ENCODE data around the gene MYRFL.
"Not testable (repeated sequence)": the region's sequence is repeated elsewhere in the genome, so short reads cannot be mapped to it uniquely, and the experiment has no call there.

The MYRFL gene

GRCh38 chr12:69844836-69845235 is 19.8 kb downstream of the MYRFL start:
- H3K27me3 ChIP-seq (ENCODE audit: control insufficient read depth, insufficient read depth, low read length) = no peaks in the 10 kb centered on the region
- H3K36me3 ChIP-seq (ENCODE audit: insufficient read depth, low read length) = no peaks in the 10 kb centered on the region
- no peak overlapping the region for H3K9ac ChIP-seq (ENCODE audit: low read depth, low read length)
- no peaks in the 10 kb centered on the region for H3K9me3 ChIP-seq (replicated peaks; ENCODE audit: low read length)
- H3K4me1 ChIP-seq (ENCODE audit: control insufficient read depth, insufficient read depth, low read length) = no peaks in the 10 kb centered on the region
- no peak overlapping the region for H3K4me3 ChIP-seq (ENCODE audit: low read length)
- no peak overlapping the region for H3K4me2 ChIP-seq (ENCODE audit: low read length)

GRCh38 chr12:69846976-69847375 is 21.9 kb downstream of the MYRFL start:
- no peak overlapping the region for H3K9ac ChIP-seq (ENCODE audit: low read depth, low read length)
- H3K4me1 ChIP-seq (ENCODE audit: control insufficient read depth, insufficient read depth, low read length) = no peaks in the 10 kb centered on the region
- no peaks in the 10 kb centered on the region for H3K27me3 ChIP-seq (ENCODE audit: control insufficient read depth, insufficient read depth, low read length)
- H3K9me3 ChIP-seq (replicated peaks; ENCODE audit: low read length) = no peaks in the 10 kb centered on the region
- H3K36me3 ChIP-seq (ENCODE audit: insufficient read depth, low read length) = no peaks in the 10 kb centered on the region
- no peak overlapping the region for H3K4me3 ChIP-seq (ENCODE audit: low read length)
- no peak overlapping the region for H3K4me2 ChIP-seq (ENCODE audit: low read length)

GRCh38 chr12:69851976-69852375 is 26.9 kb downstream of the MYRFL start:
- Histone ChIP-seq H3K27me3 (ENCODE audit: control insufficient read depth, insufficient read depth, low read length) (no peaks in the 10 kb centered on the region), H3K9me3 (replicated peaks; ENCODE audit: low read length) (no peaks in the 10 kb centered on the region), H3K4me3 (ENCODE audit: low read length) (no peak overlapping the region), H3K4me1 (ENCODE audit: control insufficient read depth, insufficient read depth, low read length) (no peaks in the 10 kb centered on the region), H3K36me3 (ENCODE audit: insufficient read depth, low read length) (no peaks in the 10 kb centered on the region), H3K9ac (ENCODE audit: low read depth, low read length) (no peak overlapping the region), H3K4me2 (ENCODE audit: low read length) (no peak overlapping the region)

- not testable (repeated sequence) for H3K27me3 ChIP-seq (ENCODE audit: control insufficient read depth, insufficient read depth, low read length); H3K4me1 ChIP-seq (ENCODE audit: control insufficient read depth, insufficient read depth, low read length); H3K9me3 ChIP-seq (replicated peaks; ENCODE audit: low read length)
Observed at GRCh38 chr12:69853176-69853961, 28.3 kb downstream of the MYRFL start.

GRCh38 chr12:69866698-69867097 is 41.7 kb downstream of the MYRFL start:
- H3K4me1 ChIP-seq (ENCODE audit: control insufficient read depth, insufficient read depth, low read length) = no peaks in the 10 kb centered on the region
- no peaks in the 10 kb centered on the region for H3K27me3 ChIP-seq (ENCODE audit: control insufficient read depth, insufficient read depth, low read length)
- no peak overlapping the region for H3K4me3 ChIP-seq (ENCODE audit: low read length)
- H3K4me2 ChIP-seq (ENCODE audit: low read length) = no peak overlapping the region
- H3K9ac ChIP-seq (ENCODE audit: low read depth, low read length) = no peak overlapping the region
- H3K9me3 ChIP-seq (replicated peaks; ENCODE audit: low read length) = no peaks in the 10 kb centered on the region
- no peaks in the 10 kb centered on the region for H3K36me3 ChIP-seq (ENCODE audit: insufficient read depth, low read length)

More at GRCh38 chr12:69853176-69853961, 28.3 kb downstream of the MYRFL start:
- not testable (repeated sequence) for H3K9ac ChIP-seq (ENCODE audit: low read depth, low read length); H3K36me3 ChIP-seq (ENCODE audit: insufficient read depth, low read length); H3K4me3 ChIP-seq (ENCODE audit: low read length); H3K4me2 ChIP-seq (ENCODE audit: low read length)

GRCh38 chr12:69868695-69869094 is 43.7 kb downstream of the MYRFL start:
- no peak overlapping the region for H3K4me2 ChIP-seq (ENCODE audit: low read length)
- H3K4me1 ChIP-seq (ENCODE audit: control insufficient read depth, insufficient read depth, low read length) = peaks cover 5% of the 10 kb centered on the region
- no peaks in the 10 kb centered on the region for H3K9me3 ChIP-seq (replicated peaks; ENCODE audit: low read length)
- no peak overlapping the region for H3K9ac ChIP-seq (ENCODE audit: low read depth, low read length)
- H3K4me3 ChIP-seq (ENCODE audit: low read length) = no peak overlapping the region
- H3K27me3 ChIP-seq (ENCODE audit: control insufficient read depth, insufficient read depth, low read length) = no peaks in the 10 kb centered on the region
- H3K36me3 ChIP-seq (ENCODE audit: insufficient read depth, low read length) = no peaks in the 10 kb centered on the region

GRCh38 chr12:69872804-69873203 is 47.8 kb downstream of the MYRFL start:
- Histone ChIP-seq H3K9me3 (replicated peaks; ENCODE audit: low read length) (no peaks in the 10 kb centered on the region), H3K4me2 (ENCODE audit: low read length) (no peak overlapping the region), H3K9ac (ENCODE audit: low read depth, low read length) (no peak overlapping the region), H3K27me3 (ENCODE audit: control insufficient read depth, insufficient read depth, low read length) (no peaks in the 10 kb centered on the region), H3K4me1 (ENCODE audit: control insufficient read depth, insufficient read depth, low read length) (peaks cover 5% of the 10 kb centered on the region), H3K4me3 (ENCODE audit: low read length) (no peak overlapping the region), H3K36me3 (ENCODE audit: insufficient read depth, low read length) (no peaks in the 10 kb centered on the region)

GRCh38 chr12:69873429-69873828 is 48.4 kb downstream of the MYRFL start:
- Histone ChIP-seq H3K27me3 (ENCODE audit: control insufficient read depth, insufficient read depth, low read length) (no peaks in the 10 kb centered on the region), H3K9me3 (replicated peaks; ENCODE audit: low read length) (no peaks in the 10 kb centered on the region), H3K4me3 (ENCODE audit: low read length) (no peak overlapping the region), H3K9ac (ENCODE audit: low read depth, low read length) (no peak overlapping the region), H3K36me3 (ENCODE audit: insufficient read depth, low read length) (no peaks in the 10 kb centered on the region), H3K4me1 (ENCODE audit: control insufficient read depth, insufficient read depth, low read length) (peaks cover 5% of the 10 kb centered on the region), H3K4me2 (ENCODE audit: low read length) (no peak overlapping the region)

GRCh38 chr12:69874606-69875005 is 49.6 kb downstream of the MYRFL start:
- no peak overlapping the region for H3K9ac ChIP-seq (ENCODE audit: low read depth, low read length)
- H3K9me3 ChIP-seq (replicated peaks; ENCODE audit: low read length) = no peaks in the 10 kb centered on the region
- no peak overlapping the region for H3K4me3 ChIP-seq (ENCODE audit: low read length)
- H3K27me3 ChIP-seq (ENCODE audit: control insufficient read depth, insufficient read depth, low read length) = no peaks in the 10 kb centered on the region
- peaks cover 5% of the 10 kb centered on the region for H3K4me1 ChIP-seq (ENCODE audit: control insufficient read depth, insufficient read depth, low read length)
- no peaks in the 10 kb centered on the region for H3K36me3 ChIP-seq (ENCODE audit: insufficient read depth, low read length)
- no peak overlapping the region for H3K4me2 ChIP-seq (ENCODE audit: low read length)

GRCh38 chr12:69875416-69875935 is 50.4 kb downstream of the MYRFL start:
- H3K36me3 ChIP-seq (ENCODE audit: insufficient read depth, low read length) = no peaks in the 10 kb centered on the region
- no peaks in the 10 kb centered on the region for H3K27me3 ChIP-seq (ENCODE audit: control insufficient read depth, insufficient read depth, low read length)
- no peak overlapping the region for H3K4me2 ChIP-seq (ENCODE audit: low read length)
- H3K9ac ChIP-seq (ENCODE audit: low read depth, low read length) = no peak overlapping the region
- H3K4me3 ChIP-seq (ENCODE audit: low read length) = no peak overlapping the region
- H3K4me1 ChIP-seq (ENCODE audit: control insufficient read depth, insufficient read depth, low read length) = peaks cover 5% of the 10 kb centered on the region
- H3K9me3 ChIP-seq (replicated peaks; ENCODE audit: low read length) = no peaks in the 10 kb centered on the region

- H3K4me1 ChIP-seq (ENCODE audit: control insufficient read depth, insufficient read depth, low read length) = no peaks in the 10 kb centered on the region
- H3K4me3 ChIP-seq (ENCODE audit: low read length) = peak overlapping the region; percentile 63
- no peaks in the 10 kb centered on the region for H3K27me3 ChIP-seq (ENCODE audit: control insufficient read depth, insufficient read depth, low read length)
- H3K36me3 ChIP-seq (ENCODE audit: insufficient read depth, low read length) = no peaks in the 10 kb centered on the region
- H3K9ac ChIP-seq (ENCODE audit: low read depth, low read length) = peak overlapping the region; percentile 24
- H3K9me3 ChIP-seq (replicated peaks; ENCODE audit: low read length) = no peaks in the 10 kb centered on the region
- H3K4me2 ChIP-seq (ENCODE audit: low read length) = peak overlapping the region; percentile 89
Observed at GRCh38 chr12:69879007-69879960, 54.3 kb downstream of the MYRFL start.
